ENCODE measurements around the gene ITGB5.

- no peak for TF ChIP-seq EZH2 (IDR thresholded peaks at IDR 0.05; ENCODE audit: borderline replicate concordance, low read length)
- TF ChIP-seq CTCF (conservative IDR thresholded peaks at IDR 0.05 in 1 of 2, IDR thresholded peaks at IDR 0.05 in 1 of 2; ENCODE audit: extremely low read depth in 1 of 2, insufficient read depth in 1 of 2, low read depth in 1 of 2, low read length in 2 of 2): no peak
These were observed 26.1 kb downstream of the ITGB5 start for GRCh38 chr3:124861041-124861440.
